Mucosa of descending colon (tissue), 3 donors: ENCODE results near the gene GALNT18. TPM values are rescaled to one million over a fixed set of nuclear protein-coding genes. Genes with fewer than 3 reads are reported as not detected.

ENCODE experiments used
- ATAC-seq: fragments of 200-7000 bp; cut with Tn5 transposase; one replicate; pipeline ENCODE4 v1.9.1; 2020; ENCODE audit warnings: mild to moderate bottlenecking, moderate library complexity
- DNase-seq, 3 donors: peaks; one replicate each; pipeline ENCODE4 v3.0.0-alpha.2; 2020
- H3K36me3 ChIP-seq: fragments of 200-600 bp; one replicate; pipeline ENCODE4 v1.8.0; 2021; ENCODE audit warnings: low read depth, mild to moderate bottlenecking
- H3K4me1 ChIP-seq: fragments of 200-600 bp; one replicate; pipeline ENCODE4 v1.8.0; 2021; ENCODE audit warnings: low read depth, mild to moderate bottlenecking
- H3K4me3 ChIP-seq: fragments of 200-600 bp; one replicate; pipeline ENCODE4 v1.8.0; 2021; ENCODE audit warnings: mild to moderate bottlenecking
- H3K9me3 ChIP-seq: fragments of 200-600 bp; one replicate; pipeline ENCODE4 v1.8.0; 2021; ENCODE audit warnings: mild to moderate bottlenecking
- intact Hi-C, 2 donors: fragments of 100-400 bp; cut with DNase I in 1 of 2; cut with micrococcal nuclease in 1 of 2; formaldehyde crosslinking; loops; one replicate each; pipeline versions ENCODE4 v1.11.0 to v1.11.1; 2022; cut with DNase I, micrococcal nuclease
- total RNA-seq, 3 donors: library from RNA; stranded (reverse); fragmentation: NEBNext Ultra II Directional in 2 of 3; extraction: Animal tissue kit (Norgen Biotek cat#: 25700) in 2 of 3; gene quantifications; one replicate each; pipeline versions ENCODE4 v1.2.1 to v1.2.4, GENCODE V29; 2021 to 2023
- TF ChIP-seq, protein P1 (sequence below): fragments of 200-600 bp; IDR thresholded peaks from one replicate; pipeline ENCODE4 v1.8.0; 2022; ENCODE audit warnings: antibody characterized with exemption, mild to moderate bottlenecking
- donor health status: DM: no; HTN: no; CAD: no; lungs with moderate emphysema.
- donor health status: DM: no; HTN: no; CAD: no.
- donor health status: DM: no; HTN: yes; CAD: no.

Gene GALNT18
- total RNA-seq, 3 donors from 2014 or later = 2.0 to 27.8 (median 5.4) TPM

- H3K4me1 ChIP-seq = peaks cover 14% of the 10 kb centered on the region
- no peak overlapping the region for H3K4me3 ChIP-seq
- intact Hi-C loops = no loop called here
- TF ChIP-seq, protein P1, sequence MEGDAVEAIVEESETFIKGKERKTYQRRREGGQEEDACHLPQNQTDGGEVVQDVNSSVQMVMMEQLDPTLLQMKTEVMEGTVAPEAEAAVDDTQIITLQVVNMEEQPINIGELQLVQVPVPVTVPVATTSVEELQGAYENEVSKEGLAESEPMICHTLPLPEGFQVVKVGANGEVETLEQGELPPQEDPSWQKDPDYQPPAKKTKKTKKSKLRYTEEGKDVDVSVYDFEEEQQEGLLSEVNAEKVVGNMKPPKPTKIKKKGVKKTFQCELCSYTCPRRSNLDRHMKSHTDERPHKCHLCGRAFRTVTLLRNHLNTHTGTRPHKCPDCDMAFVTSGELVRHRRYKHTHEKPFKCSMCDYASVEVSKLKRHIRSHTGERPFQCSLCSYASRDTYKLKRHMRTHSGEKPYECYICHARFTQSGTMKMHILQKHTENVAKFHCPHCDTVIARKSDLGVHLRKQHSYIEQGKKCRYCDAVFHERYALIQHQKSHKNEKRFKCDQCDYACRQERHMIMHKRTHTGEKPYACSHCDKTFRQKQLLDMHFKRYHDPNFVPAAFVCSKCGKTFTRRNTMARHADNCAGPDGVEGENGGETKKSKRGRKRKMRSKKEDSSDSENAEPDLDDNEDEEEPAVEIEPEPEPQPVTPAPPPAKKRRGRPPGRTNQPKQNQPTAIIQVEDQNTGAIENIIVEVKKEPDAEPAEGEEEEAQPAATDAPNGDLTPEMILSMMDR = no peak
- no peak for DNase-seq
- H3K36me3 ChIP-seq = no peaks in the 10 kb centered on the region
- ATAC-seq = no peak
- no peaks in the 10 kb centered on the region for H3K9me3 ChIP-seq
These were observed 2.4 kb upstream of the GALNT18 start for GRCh38 chr11:11624204-11624603.

GRCh38 chr11:11622772-11623171 is 967 bp upstream of the GALNT18 start:
- TF ChIP-seq, protein P1 = no peak
- Histone ChIP-seq H3K9me3 (no peaks in the 10 kb centered on the region), H3K4me1 (peaks cover 14% of the 10 kb centered on the region), H3K4me3 (no peak overlapping the region), H3K36me3 (no peaks in the 10 kb centered on the region)
- ATAC-seq (no peak), DNase-seq (no peak)
- intact Hi-C loops = no loop called here

DNA sequence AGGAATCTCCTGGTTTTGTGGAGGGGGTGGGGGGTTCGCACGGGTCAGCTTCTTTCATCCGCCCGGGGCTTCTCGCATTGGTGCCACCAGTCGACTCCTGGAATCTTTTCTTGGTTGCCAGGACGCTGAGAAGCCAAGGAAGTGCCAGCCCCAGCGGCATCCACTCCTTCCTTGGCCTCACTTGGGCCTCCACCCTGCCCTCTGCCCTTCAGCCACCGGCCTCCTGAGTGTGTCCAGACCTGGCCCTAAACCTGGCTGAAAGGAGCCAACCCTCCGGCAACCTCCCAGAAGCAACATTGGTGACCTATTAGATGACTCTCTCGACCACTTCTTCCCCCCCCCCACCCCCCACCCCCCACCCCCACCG is 518 bp upstream of the GALNT18 start:
- Histone ChIP-seq H3K36me3 (no peaks in the 10 kb centered on the region), H3K4me1 (peaks cover 14% of the 10 kb centered on the region), H3K4me3 (no peak overlapping the region), H3K9me3 (no peaks in the 10 kb centered on the region)
- intact Hi-C loops = no loop called here
- DNase-seq (no peak), ATAC-seq (peak; percentile 5)
- TF ChIP-seq, protein P1 = no peak

GRCh38 chr11:11620921-11621572 is 758 bp downstream of the GALNT18 start:
- ATAC-seq (peak; percentile 12), DNase-seq (peak; percentile 23 to 53 (median 46))
- Histone ChIP-seq H3K9me3 (no peaks in the 10 kb centered on the region), H3K36me3 (no peaks in the 10 kb centered on the region), H3K4me3 (peak overlapping the region; percentile 7), H3K4me1 (peaks cover 14% of the 10 kb centered on the region)
- intact Hi-C loops = no loop called here
- TF ChIP-seq, protein P1 = no peak

GRCh38 chr11:11620173-11620920 is 1.5 kb downstream of the GALNT18 start:
- intact Hi-C loops = no loop called here
- TF ChIP-seq, protein P1 = no peak

More at GRCh38 chr11:11620173-11620920, 1.5 kb downstream of the GALNT18 start:
- Histone ChIP-seq H3K36me3 (no peaks in the 10 kb centered on the region), H3K4me3 (peak overlapping the region; percentile 7), H3K4me1 (peaks cover 14% of the 10 kb centered on the region), H3K9me3 (no peaks in the 10 kb centered on the region)
- ATAC-seq = peak; percentile 78
- peak; percentile 72 to 83 (median 81) for DNase-seq
